Neural cell (in vitro differentiated cells): ENCODE results near the gene SLFN14.

Source experiments
- EP300 ChIP-seq: fragments of 450-650 bp; conservative IDR thresholded peaks from 2 replicates; pipeline ENCODE4 v1.6.1; 2014; ENCODE audit warnings: antibody characterized with exemption, mild to moderate bottlenecking, moderate library complexity; ENCODE audit not compliant: poor library complexity, severe bottlenecking
- TF ChIP-seq, protein P1 (sequence below): fragments of 450-650 bp; IDR thresholded peaks from 2 replicates; pipeline ENCODE4 v1.5.1; 2014; ENCODE audit warnings: antibody characterized with exemption, mild to moderate bottlenecking, moderate library complexity; ENCODE audit not compliant: poor library complexity, severe bottlenecking

DNA sequence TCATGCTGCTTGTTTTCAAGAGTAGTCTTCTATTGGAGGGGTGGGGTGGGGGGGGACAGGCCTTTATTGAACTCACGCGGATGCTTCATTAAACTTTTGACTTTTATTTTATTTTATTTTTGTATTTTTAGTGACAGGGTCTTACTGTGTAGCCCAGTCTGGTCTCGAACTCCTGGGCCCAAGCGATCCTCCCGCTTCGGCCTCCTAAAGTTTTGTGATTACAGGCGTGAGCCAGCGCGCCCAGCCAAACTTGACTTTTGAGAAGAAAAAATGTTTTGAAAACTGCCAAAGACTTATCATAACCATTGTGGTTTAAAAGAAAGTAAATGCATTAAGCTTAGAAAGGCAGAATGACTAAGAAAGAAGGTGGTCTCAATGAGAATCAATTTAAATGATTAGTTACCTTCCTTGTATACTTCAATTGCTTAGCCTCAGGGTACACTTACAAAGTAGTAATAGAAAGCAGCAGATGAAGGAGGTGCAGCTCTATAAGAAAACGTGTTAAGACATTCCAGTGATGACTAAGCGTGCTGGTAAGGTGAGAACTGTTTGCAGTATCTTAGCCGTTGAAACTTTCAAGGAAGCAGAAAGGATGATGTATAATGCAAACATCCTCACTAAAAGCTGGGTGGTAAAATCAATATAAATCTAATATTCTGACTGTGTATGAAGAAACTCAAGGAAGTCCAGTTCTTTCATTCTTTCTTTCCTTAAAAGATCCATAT lies 27.7 kb upstream of the SLFN14 start:
- TF ChIP-seq, protein P1, sequence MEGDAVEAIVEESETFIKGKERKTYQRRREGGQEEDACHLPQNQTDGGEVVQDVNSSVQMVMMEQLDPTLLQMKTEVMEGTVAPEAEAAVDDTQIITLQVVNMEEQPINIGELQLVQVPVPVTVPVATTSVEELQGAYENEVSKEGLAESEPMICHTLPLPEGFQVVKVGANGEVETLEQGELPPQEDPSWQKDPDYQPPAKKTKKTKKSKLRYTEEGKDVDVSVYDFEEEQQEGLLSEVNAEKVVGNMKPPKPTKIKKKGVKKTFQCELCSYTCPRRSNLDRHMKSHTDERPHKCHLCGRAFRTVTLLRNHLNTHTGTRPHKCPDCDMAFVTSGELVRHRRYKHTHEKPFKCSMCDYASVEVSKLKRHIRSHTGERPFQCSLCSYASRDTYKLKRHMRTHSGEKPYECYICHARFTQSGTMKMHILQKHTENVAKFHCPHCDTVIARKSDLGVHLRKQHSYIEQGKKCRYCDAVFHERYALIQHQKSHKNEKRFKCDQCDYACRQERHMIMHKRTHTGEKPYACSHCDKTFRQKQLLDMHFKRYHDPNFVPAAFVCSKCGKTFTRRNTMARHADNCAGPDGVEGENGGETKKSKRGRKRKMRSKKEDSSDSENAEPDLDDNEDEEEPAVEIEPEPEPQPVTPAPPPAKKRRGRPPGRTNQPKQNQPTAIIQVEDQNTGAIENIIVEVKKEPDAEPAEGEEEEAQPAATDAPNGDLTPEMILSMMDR, result no peak
- no peak for TF ChIP-seq EP300
